ENCODE data around the gene ARHGAP31. TPM values are rescaled to one million over a fixed set of nuclear protein-coding genes. Genes with fewer than 3 reads are reported as not detected.

Gene ARHGAP31
- total and polyA plus RNA-seq, 2 of the 8 experiments (the other 6 are each of a cell fraction or from before 2014, with no cell fraction given) = 1.1 to 7.6 TPM

DNA sequence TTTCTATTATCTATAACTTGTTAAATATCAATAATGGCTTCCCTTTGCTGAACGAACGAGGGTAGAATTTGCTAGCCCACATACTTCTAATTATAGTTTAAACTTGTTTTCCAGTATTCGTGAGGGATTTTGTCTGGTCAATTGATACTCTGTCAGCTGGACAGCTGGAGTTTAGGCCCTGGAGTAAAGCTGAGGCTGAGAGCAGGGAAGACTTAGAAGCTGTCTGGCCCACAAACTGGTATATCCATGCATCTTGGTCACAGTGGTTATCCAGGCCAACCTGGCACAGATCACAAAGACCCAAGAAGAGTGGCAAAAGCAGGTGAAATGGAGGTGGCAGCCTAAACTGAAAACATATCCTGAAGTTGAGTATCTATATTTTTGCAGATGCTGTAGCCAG, 19.3 kb downstream of the ARHGAP31 start:
- Histone ChIP-seq H3K27me3 (replicated peaks in 1 of 4; ENCODE audit: control insufficient read depth in 3 of 4, extremely low read depth in 1 of 4, insufficient read depth in 3 of 4, low read length in 3 of 4) (peaks cover 0 to 3% (median 0%) of the 10 kb centered on the region in 4 experiments; a peak in 1 of 7 replicates), H3K79me2 (ENCODE audit: control insufficient read depth in 1 of 2, insufficient read depth in 2 of 2, low read length in 2 of 2) (no peaks in the 10 kb centered on the region), H3K56ac (replicated peaks; ENCODE audit: insufficient read length, low read depth, low read length) (no peak overlapping the region), H2AK5ac (ENCODE audit: low read depth, low read length) (no peak overlapping the region), H2BK120ac (replicated peaks; ENCODE audit: low read depth, low read length) (no peak overlapping the region), H2AFZ (ENCODE audit: low read length) (no peak overlapping the region), H3K36me3 (ENCODE audit: control insufficient read depth in 2 of 4, insufficient read depth in 4 of 4, low read length in 3 of 4) (no peaks in the 10 kb centered on the region), H2BK5ac (ENCODE audit: low read depth, low read length) (no peak overlapping the region), H3K9ac (replicated peaks in 1 of 4; ENCODE audit: extremely low read depth in 1 of 4, low read depth in 3 of 4, low read length in 3 of 4) (no peak overlapping the region), H3K27ac (ENCODE audit: low read depth, low read length) (no peak overlapping the region), H2BK15ac (ENCODE audit: low read length) (no peak overlapping the region), H4K20me1 (replicated peaks in 1 of 2; ENCODE audit: control insufficient read depth in 1 of 2, insufficient read depth in 2 of 2, low read length in 2 of 2) (no peaks in the 10 kb centered on the region), H3K79me1 (ENCODE audit: low read depth, low read length) (no peaks in the 10 kb centered on the region), H3K9me3 (ENCODE audit: insufficient read depth in 2 of 2, low read depth in 1 of 2, low read length in 1 of 2) (no peaks in the 10 kb centered on the region), H3K14ac (ENCODE audit: insufficient read length) (no peak overlapping the region), H3K4me1 (replicated peaks in 1 of 4; ENCODE audit: control insufficient read depth in 3 of 4, insufficient read depth in 4 of 4, low read length in 3 of 4) (peaks cover 0 to 6% (median 3%) of the 10 kb centered on the region in 4 experiments; a peak in 6 of 7 replicates), H4K91ac (replicated peaks; ENCODE audit: insufficient read length, low read length) (no peak overlapping the region), H3K23ac (ENCODE audit: insufficient read length) (no peak overlapping the region), H2BK12ac (ENCODE audit: low read depth, low read length) (no peak overlapping the region), H3K4ac (replicated peaks; ENCODE audit: insufficient read length, low read depth, low read length) (no peak overlapping the region), H3K4me3 (ENCODE audit: extremely low read depth in 1 of 4, insufficient read depth in 2 of 4, low read depth in 3 of 4, low read length in 4 of 4) (no peak overlapping the region), H4K8ac (ENCODE audit: extremely low read depth, insufficient read depth, low read length) (no peak overlapping the region), H3K23me2 (ENCODE audit: low read depth, low read length) (no peaks in the 10 kb centered on the region), H2BK20ac (ENCODE audit: low read length) (no peak overlapping the region), H3K4me2 (ENCODE audit: insufficient read depth in 1 of 2, low read depth in 2 of 2, low read length in 2 of 2) (no peak overlapping the region), H3K18ac (ENCODE audit: extremely low read depth, low read length) (no peak overlapping the region), H4K5ac (ENCODE audit: insufficient read length, low read depth, low read length) (no peak overlapping the region)
- 85% methylated on average over 3 of the region's 3 CpGs; no CpG with 5 or more reads in 1 of the 2 experiments for WGBS, 2 experiments (ENCODE audit: extremely low coverage in 1 of 2, insufficient coverage in 1 of 2, insufficient read length in 1 of 2, insufficient replicate concordance in 2 of 2, low coverage in 1 of 2, low lambda C conversion rate in 2 of 2, missing lambda C conversion rate in 1 of 2)
- no peak for FAIRE-seq
- ChIA-PET CTCF (ENCODE audit: partially characterized antibody) (interaction anchor here (0.8 to 1.2 kb wide), 2 partner anchors 14 to 143 kb away, joined by 3 read pairs; no protein-coding TSS in a partner anchor), POLR2A (ENCODE audit: partially characterized antibody) (interaction anchor here (1.5 kb wide), 1 partner anchor 9 kb away, joined by 4 read pairs; no protein-coding TSS in a partner anchor)
- DNase-seq (ENCODE audit: low read depth in 1 of 2, low spot score in 2 of 2) = no peak
- TF ChIP-seq TAF7 (optimal IDR thresholded peaks at IDR 0.05; ENCODE audit: borderline replicate concordance, low read depth, low read length) (no peak), FOSL1 (IDR thresholded peaks at IDR 0.05; ENCODE audit: insufficient read depth, low read depth, low read length) (no peak), HDAC6 (IDR thresholded peaks at IDR 0.05; ENCODE audit: low read depth, low read length) (no peak), RAD21 (IDR thresholded peaks at IDR 0.05 in 1 of 2, conservative IDR thresholded peaks at IDR 0.05 in 1 of 2; ENCODE audit: low read depth in 2 of 2, low read length in 2 of 2) (no peak), POU5F1 (IDR thresholded peaks at IDR 0.05; ENCODE audit: low read depth, low read length) (no peak), KDM1A (IDR thresholded peaks at IDR 0.05; ENCODE audit: borderline replicate concordance, low read length) (no peak), KDM5A (IDR thresholded peaks at IDR 0.05; ENCODE audit: low read length) (no peak)
- TF ChIP-seq, protein P1, sequence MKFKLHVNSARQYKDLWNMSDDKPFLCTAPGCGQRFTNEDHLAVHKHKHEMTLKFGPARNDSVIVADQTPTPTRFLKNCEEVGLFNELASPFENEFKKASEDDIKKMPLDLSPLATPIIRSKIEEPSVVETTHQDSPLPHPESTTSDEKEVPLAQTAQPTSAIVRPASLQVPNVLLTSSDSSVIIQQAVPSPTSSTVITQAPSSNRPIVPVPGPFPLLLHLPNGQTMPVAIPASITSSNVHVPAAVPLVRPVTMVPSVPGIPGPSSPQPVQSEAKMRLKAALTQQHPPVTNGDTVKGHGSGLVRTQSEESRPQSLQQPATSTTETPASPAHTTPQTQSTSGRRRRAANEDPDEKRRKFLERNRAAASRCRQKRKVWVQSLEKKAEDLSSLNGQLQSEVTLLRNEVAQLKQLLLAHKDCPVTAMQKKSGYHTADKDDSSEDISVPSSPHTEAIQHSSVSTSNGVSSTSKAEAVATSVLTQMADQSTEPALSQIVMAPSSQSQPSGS (IDR thresholded peaks at IDR 0.05; ENCODE audit: low read length) = no peak
- TF ChIP-seq, protein P2, sequence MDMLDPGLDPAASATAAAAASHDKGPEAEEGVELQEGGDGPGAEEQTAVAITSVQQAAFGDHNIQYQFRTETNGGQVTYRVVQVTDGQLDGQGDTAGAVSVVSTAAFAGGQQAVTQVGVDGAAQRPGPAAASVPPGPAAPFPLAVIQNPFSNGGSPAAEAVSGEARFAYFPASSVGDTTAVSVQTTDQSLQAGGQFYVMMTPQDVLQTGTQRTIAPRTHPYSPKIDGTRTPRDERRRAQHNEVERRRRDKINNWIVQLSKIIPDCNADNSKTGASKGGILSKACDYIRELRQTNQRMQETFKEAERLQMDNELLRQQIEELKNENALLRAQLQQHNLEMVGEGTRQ (IDR thresholded peaks at IDR 0.05; ENCODE audit: low read length) = no peak
- TF ChIP-seq, protein P3, sequence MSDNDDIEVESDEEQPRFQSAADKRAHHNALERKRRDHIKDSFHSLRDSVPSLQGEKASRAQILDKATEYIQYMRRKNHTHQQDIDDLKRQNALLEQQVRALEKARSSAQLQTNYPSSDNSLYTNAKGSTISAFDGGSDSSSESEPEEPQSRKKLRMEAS (IDR thresholded peaks at IDR 0.05) = no peak

Measured in H1 (cell line).